GM21786 (cell line): ENCODE results near the gene WHRN.

Source experiments
- ATAC-seq: cut with Tn5 transposase; IDR thresholded peaks from one replicate; pipeline ENCODE4 v1.9.1; 2021; ENCODE audit not compliant: unreplicated experiment

Gene WHRN

DNA sequence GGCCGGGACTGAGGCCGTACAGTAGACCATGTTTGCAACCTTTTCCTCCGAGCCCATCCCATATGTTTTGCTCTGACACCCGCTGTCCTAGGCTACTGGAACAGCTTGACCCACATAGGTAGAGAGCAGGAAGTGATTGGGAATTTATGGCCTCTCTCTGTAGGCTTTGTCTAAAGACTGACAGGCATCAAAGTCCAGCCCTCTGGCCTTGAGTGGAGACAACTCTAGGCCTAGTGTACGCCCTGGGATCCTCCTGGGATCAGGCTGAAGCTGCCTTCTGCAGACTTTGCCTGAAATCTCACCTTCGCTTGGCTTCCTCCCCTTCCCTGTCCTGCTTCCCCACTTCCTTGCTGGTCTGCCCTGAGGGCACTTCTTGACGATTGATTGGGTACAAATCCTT lies 103.9 kb downstream of the WHRN start:
- ATAC-seq: no peak

- ATAC-seq: no peak
Observed at GRCh38 chr9:114400772-114401171, 104.5 kb downstream of the WHRN start.

- ATAC-seq: no peak
Observed at GRCh38 chr9:114400219-114400618, 105.1 kb downstream of the WHRN start.

GRCh38 chr9:114399381-114399780 lies 105.9 kb downstream of the WHRN start:
- ATAC-seq: no peak

GRCh38 chr9:114397848-114398605 lies 107.2 kb downstream of the WHRN start:
- ATAC-seq: peak; percentile 80

DNA sequence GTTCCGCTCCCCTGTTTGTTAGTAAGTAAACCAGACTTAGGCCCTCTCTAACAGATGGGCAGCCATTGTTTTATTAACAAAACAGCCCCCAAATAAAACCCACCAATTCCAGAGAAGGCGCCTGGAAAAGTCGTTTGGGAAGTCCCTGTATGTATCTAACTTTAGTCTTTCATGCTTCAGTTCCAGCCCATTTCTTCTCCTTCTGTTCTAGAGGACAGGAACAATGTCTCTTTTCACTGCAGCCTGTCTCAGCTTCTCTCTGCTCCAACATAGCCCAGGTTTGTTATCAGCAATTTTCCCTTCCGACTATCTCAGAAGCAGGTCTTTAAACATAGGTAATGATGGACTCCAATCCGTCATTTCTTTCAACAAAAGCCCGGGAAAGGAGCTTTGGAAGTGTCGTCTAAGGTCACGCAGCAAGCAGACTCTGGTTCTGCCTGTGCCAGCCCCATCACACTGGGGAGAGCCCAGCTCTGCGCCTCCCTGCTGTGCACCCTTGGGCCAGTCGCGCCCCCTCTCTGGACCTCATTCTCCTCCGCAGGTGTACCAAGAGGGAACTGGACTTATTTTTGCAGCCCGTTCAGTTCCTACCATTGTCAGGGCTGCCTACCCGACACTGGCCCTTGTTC lies 107.9 kb downstream of the WHRN start:
- ATAC-seq: no peak

- no peak for ATAC-seq
Observed at GRCh38 chr9:114396558-114397218, 108.6 kb downstream of the WHRN start.

DNA sequence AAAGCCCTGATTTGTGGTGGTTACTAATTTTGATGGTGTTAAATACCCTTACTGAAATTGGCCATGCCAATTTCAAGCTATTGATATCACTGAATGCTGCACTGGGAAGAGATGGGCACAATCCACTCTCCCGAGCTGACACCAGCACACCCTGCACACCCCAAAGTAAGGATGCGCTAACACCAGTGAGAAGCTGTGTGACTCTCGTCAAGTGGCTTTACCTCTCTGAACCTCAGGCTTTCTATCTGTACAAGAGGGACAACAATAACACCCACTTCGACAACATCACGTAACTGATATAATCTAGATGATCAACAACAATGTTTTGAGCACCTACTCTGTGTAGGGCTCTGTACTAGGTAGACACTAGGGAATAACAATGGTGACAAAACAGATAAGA lies 109.5 kb downstream of the WHRN start:
- no peak for ATAC-seq

- ATAC-seq: no peak
Observed at GRCh38 chr9:114395334-114395617, 110.0 kb downstream of the WHRN start.

DNA sequence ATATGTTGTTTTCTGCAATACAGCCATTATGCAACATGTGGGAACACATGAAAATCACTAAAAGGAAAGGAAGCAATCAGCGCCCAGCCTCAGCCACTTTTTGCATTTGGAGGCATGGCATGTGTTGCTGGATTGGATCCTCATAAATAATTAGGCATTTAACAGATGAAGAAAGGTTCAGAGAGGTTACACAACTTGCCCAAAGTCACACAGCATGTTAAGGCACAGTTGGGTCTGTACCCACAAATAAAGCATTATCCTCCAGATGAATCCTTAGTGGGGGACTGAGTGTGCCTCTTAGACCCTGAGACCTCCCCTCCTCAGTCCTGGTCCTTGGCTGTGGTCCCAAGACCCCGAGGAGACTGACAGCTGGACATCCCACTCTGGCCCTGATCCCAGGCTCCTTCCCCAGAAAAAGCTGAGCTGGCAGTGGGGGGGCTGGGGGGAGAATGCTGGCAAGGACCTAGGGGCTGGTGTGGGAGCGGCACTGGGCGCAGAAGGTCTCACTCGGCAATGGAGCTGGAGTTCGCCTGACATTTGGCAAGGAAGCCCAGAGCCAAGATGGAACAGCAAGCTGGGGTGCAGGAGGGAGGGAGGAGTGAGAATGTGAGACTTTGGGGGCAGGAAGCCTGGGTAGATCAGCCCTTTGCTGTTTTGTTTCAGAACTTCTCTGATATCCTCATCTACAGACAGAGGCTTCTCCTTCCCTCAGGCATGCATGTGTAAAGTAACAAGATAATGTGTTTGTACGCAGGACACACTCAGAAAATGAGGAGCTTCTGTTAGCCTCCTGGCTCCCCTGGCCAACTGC lies 110.5 kb downstream of the WHRN start:
- ATAC-seq: no peak

DNA sequence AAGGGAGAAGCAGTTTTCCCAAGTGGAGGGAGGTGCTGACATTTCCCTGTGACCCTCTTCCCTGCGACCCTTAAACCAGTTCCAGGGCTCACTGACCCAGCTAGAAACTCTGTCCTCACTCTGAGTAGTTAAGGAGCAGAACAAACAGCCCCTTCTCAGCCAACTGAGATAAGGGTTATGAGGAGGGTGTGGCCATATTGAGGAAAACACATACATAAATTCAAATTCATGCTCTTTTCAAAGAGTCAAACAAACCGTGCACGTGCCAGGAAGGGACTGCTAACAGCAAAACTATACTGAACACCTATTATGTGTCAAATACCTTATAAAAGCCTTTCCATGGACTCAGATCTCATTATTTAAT lies 112.5 kb downstream of the WHRN start:
- ATAC-seq: no peak

DNA sequence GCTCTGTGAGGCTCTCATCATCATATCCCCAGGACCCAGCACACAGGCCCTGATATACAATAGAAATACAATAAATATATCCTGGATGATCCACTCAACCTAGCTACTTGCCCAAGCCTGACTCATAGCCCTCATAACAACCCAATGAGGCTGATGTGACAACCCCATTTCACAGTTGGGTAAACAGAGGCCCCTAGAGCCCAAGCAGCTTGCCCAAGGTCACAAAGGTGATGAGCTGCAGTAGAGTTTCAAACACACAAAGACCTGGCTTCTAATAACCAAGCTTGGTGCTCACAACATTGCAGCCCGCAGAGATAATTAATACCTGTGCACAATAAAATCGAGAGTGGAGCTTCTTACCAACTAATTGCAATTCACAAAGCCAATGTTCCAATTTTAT lies 114.3 kb downstream of the WHRN start:
- no peak for ATAC-seq

DNA sequence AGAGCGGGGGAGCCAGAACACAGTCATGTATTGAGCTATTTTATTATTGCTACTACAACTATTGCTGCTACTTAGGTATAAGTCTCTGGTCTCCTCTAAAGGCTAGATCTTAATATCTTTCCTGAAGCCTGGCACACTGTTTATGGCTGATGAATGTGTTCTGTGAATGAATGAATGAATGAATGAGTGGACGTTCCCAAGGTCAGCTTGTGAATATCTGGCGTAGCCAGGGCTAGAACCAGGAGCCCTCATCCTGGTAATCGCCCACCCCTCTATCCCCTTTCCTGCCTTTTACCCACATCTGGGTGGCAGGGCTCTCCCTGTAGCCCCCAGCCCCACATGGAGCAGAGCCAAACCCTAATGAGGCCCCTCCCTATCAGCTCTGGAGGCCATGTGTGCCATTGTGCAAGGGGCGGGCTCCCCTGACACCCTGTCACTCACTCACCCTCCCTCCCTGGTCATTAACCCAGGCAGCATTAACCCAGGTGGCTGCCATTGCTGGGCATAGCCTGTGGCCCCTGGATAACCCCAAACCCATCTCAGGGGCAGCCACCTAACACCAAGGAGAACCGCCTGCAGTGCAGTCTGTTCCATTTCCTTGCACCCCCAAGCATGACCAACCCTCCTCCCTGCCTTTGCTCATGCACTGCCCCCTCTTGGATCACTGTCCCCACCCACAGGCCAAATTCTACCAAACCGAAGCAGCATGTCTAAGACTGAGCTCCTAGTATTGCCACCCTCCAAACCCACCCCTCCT lies 115.5 kb downstream of the WHRN start:
- ATAC-seq: peak; percentile 14

DNA sequence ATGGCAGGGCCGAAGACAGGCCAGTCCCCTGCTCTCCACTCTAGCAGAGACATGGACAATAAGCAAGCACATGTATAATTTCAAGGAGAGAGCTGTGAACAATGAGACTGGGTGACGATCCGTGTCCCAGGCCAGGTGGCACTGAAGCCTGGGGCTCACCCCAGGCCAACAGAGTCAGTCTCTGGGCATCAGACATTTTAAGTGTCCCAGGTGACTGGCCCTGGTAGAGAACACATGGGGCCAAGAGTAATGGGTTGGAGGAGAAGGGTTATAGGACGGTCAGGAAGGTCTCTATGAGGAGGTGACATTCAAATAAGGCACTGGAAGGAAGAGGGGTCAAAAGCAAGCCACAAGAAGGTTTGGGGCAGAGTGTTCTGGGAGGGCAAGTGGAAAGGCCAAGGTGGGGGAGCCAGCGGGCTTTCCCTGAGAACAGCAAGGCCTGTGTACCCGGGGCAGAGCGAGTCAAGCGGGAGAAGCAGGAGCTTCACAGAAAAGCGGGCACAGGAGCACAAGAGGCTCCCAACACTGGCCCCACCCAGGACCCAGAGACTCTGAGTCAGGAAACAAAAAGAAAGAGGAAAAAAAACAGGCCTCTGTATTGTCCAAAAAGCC lies 116.4 kb downstream of the WHRN start:
- no peak for ATAC-seq

DNA sequence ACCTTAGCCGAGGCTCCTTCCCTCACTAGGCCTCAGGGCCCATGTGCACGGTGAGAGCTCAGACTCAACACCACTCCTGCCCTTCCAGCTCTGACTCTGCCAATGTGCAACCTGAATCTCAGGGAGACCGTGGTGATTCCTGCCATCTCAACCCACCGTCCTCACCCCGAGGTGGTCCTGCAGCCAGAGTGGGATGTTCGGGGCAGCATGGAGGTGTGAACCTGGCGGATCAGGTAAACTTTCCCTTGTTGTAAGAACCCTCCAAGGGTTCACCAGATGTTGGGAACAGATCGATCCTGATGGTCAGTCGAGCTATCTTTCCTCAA lies 117.0 kb downstream of the WHRN start:
- no peak for ATAC-seq

DNA sequence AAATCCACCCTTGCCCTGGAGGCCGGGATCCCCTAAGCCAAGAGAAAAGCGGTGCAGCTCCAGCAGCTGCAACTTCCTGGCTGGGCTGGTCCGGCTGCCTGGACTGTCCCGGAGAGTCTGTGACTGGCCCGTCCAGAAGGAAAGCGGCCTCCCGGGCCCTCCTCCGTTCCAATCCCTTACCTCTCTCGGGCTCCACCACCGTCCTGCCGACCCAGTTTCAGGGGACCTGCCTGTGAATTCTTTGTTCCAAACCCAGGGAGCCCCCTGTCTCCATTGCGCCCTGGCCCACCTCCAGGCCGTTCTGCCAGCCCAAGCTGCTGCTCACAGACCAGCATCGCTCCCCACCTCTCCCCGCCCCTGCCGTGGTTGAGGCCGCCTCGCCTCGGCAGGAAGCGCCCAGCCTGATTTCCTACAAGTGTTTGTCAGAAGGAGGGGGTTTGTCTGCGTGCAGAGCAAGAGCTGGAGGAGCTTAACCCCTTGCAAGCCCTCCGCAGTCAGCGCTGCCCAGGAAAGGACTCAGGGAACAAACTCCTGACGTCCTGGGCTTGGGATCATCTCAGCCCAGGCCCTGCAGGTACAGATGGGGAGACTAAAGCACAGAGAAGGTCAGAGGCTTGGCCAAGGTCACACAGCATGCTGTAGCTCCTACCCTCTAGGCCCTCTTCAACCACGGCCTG lies 117.5 kb downstream of the WHRN start, which contains the start of gene AKNA:
Gene AKNA, minus strand, starts transcription at position 303 of the 677 bp plus-strand sequence. CDS start 6,649 bp downstream, outside the sequence.
- ATAC-seq: peak; percentile 21

DNA sequence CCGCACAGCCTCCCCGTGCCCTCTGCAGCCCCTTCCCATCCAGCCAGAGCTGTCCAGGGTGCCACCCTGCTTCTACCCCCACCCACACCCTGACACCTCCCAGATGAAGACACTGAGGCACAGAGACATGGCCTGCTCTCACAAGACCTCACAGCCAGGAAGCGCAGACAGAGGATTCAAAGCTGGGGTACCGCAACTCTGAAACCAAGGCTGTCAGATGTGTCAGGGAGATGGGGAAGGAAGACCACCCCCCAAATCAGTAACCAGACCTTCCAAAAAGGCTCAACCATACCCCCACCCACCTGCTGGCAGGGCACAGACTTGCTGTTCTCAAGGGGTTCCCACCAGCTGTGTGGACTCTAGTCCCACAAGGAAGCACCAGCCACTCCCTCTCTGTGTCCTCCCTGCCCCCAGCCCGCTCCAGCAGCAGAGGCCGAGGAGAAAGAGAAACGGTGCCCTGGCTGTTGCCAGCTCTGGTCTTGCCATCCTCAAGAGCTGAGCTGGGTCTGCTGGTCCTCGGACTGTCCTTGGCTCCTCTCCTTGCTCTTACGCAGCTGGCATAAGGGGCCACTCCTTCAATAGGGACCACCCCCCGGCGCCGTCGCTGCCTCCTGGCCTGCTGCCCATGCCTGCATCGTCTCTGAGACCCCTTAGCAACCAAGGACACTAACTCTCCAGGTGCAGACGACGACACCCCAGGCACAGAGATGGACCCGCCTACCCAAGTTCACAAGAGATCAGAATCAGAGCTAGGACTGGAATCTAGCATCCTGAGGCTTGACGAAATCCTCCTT lies 118.2 kb downstream of the WHRN start:
- no peak for ATAC-seq

- ATAC-seq: no peak
Observed at GRCh38 chr9:114386361-114386885, 118.8 kb downstream of the WHRN start.
